Activated CD8-positive, alpha-beta memory T cell treated with anti-CD3 and anti-CD28 coated beads, Interleukin-2, amount 50 U/mL, for 1 hour (primary cell): ENCODE measurements around the gene IL18RAP.

Experiments
- DNase-seq: peaks from one replicate; pipeline ENCODE4 v3.0.0-alpha.2; 2020; ENCODE audit errors: extremely low read depth

IL18RAP gene

GRCh38 chr2:102455061-102455670 lies 32.2 kb downstream of the IL18RAP start:
- no peak for DNase-seq

- no peak for DNase-seq
Measured at GRCh38 chr2:102460467-102460866, 37.5 kb downstream of the IL18RAP start.

- no peak for DNase-seq
Measured at GRCh38 chr2:102461188-102461587, 38.2 kb downstream of the IL18RAP start.

GRCh38 chr2:102463160-102463559 lies 40.2 kb downstream of the IL18RAP start:
- DNase-seq, result no peak

- no peak for DNase-seq
Measured at GRCh38 chr2:102470168-102470567, 47.2 kb downstream of the IL18RAP start.

- DNase-seq, result no peak
Measured at GRCh38 chr2:102473020-102473419, 50.1 kb downstream of the IL18RAP start, which contains the start of gene SLC9A4. TSS of gene SLC9A4 (plus strand) at chr2:102473226. CDS start at chr2:102473760, 534 bp downstream.

GRCh38 chr2:102473631-102474030 lies 50.7 kb downstream of the IL18RAP start:
- DNase-seq, result no peak

- DNase-seq, result no peak
Measured at GRCh38 chr2:102474785-102475184, 51.8 kb downstream of the IL18RAP start.

GRCh38 chr2:102478686-102479470 lies 55.9 kb downstream of the IL18RAP start:
- DNase-seq, result no peak

GRCh38 chr2:102480285-102481195 lies 57.6 kb downstream of the IL18RAP start:
- no peak for DNase-seq

GRCh38 chr2:102481931-102482330 lies 59.0 kb downstream of the IL18RAP start:
- no peak for DNase-seq

- DNase-seq, result no peak
Measured at GRCh38 chr2:102483086-102483485, 60.1 kb downstream of the IL18RAP start.

- no peak for DNase-seq
Measured at GRCh38 chr2:102484310-102485061, 61.5 kb downstream of the IL18RAP start.

- DNase-seq, result no peak
Measured at GRCh38 chr2:102485147-102485785, 62.3 kb downstream of the IL18RAP start.

- DNase-seq, result no peak
Measured at GRCh38 chr2:102486941-102487702, 64.2 kb downstream of the IL18RAP start.

- DNase-seq, result no peak
Measured at GRCh38 chr2:102487761-102488462, 65.0 kb downstream of the IL18RAP start.

GRCh38 chr2:102489646-102490045 lies 66.7 kb downstream of the IL18RAP start:
- no peak for DNase-seq

- DNase-seq, result no peak
Measured at GRCh38 chr2:102492006-102492405, 69.0 kb downstream of the IL18RAP start.

- DNase-seq, result no peak
Measured at GRCh38 chr2:102494570-102494969, 71.6 kb downstream of the IL18RAP start.

GRCh38 chr2:102498414-102498813 lies 75.5 kb downstream of the IL18RAP start:
- DNase-seq, result no peak
